OCI-LY7 (cell line): ENCODE measurements around the gene MALL. TPM values are rescaled to one million over a fixed set of nuclear protein-coding genes. Genes with fewer than 3 reads are reported as not detected.

Experiments
- BruUV-seq: library from RNA; stranded (reverse); fragments of 400-500 nt; replicated peaks from 2 replicates; lab custom pipeline; 2021; lab: Mats Ljungman, UMichigan
- CTCF ChIA-PET: fragments of 300-600 bp; sonication (Branson Sonifier 250); formaldehyde crosslinking; loops from one replicate; lab custom pipeline; 2022; ENCODE audit warnings: antibody characterized with exemption; ENCODE audit not compliant: unreplicated experiment; lab: Charles Lee
- POLR2A ChIA-PET: fragments of 300-600 bp; sonication (Branson Sonifier 250); formaldehyde crosslinking; loops from one replicate; lab custom pipeline; 2022; ENCODE audit warnings: antibody characterized with exemption; lab: Charles Lee
- DNase-seq: peaks from one replicate; pipeline ENCODE4 v3.0.0-alpha.2; 2015; ENCODE audit warnings: low spot score
- H2AFZ ChIP-seq: fragments of 200-600 bp; sonication (generic), shearing (Covaris generic); 2 replicates; pipeline ENCODE4 v1.6.1; 2014; ENCODE audit warnings: mild to moderate bottlenecking, antibody characterized with exemption, low read length, moderate library complexity
- H3K27ac ChIP-seq: fragments of 200-600 bp; sonication (generic); 2 replicates; pipeline ENCODE4 v1.5.1; 2014; ENCODE audit warnings: mixed run types, low read depth, mild to moderate bottlenecking, moderate library complexity, low read length, inconsistent platforms; ENCODE audit not compliant: poor library complexity, severe bottlenecking
- H3K36me3 ChIP-seq: fragments of 200-600 bp; sonication (generic); 2 replicates; pipeline ENCODE4 v1.6.1; 2014; ENCODE audit warnings: mild to moderate bottlenecking, antibody characterized with exemption, low read length, moderate library complexity, mixed read lengths; ENCODE audit not compliant: insufficient read depth
- H3K4me1 ChIP-seq: fragments of 200-600 bp; sonication (generic); 2 replicates; pipeline ENCODE4 v1.5.1; 2014; ENCODE audit warnings: mild to moderate bottlenecking, low read length; ENCODE audit not compliant: insufficient read depth, poor library complexity, severe bottlenecking
- H3K4me2 ChIP-seq: fragments of 200-600 bp; sonication (generic); 2 replicates; pipeline ENCODE4 v1.6.1; 2014; ENCODE audit warnings: mild to moderate bottlenecking, low read length
- H3K4me3 ChIP-seq: fragments of 200-600 bp; sonication (generic); 2 replicates; pipeline ENCODE4 v1.5.1; 2014; ENCODE audit warnings: mild to moderate bottlenecking, low read depth, low read length; ENCODE audit not compliant: poor library complexity, severe bottlenecking
- H3K79me2 ChIP-seq: fragments of 200-600 bp; sonication (generic); 2 replicates; pipeline ENCODE4 v1.6.1; 2016; ENCODE audit warnings: low read depth, mild to moderate bottlenecking, low read length, moderate library complexity, mixed read lengths; ENCODE audit not compliant: insufficient read depth
- H3K9me2 ChIP-seq: fragments of 200-600 bp; sonication (generic); 2 replicates; pipeline ENCODE4 v1.6.1; 2016; ENCODE audit warnings: mild to moderate bottlenecking, low read length, mixed read lengths; ENCODE audit not compliant: insufficient read depth
- H3K9me3 ChIP-seq: fragments of 200-600 bp; sonication (generic); 2 replicates; pipeline ENCODE4 v1.6.1; 2014; ENCODE audit warnings: mild to moderate bottlenecking, mixed run types, low read length, mixed read lengths
- H4K20me1 ChIP-seq: fragments of 200-600 bp; sonication (generic); 2 replicates; pipeline ENCODE4 v1.6.1; 2014; ENCODE audit warnings: mild to moderate bottlenecking, antibody characterized with exemption, low read length, moderate library complexity, mixed read lengths; ENCODE audit not compliant: insufficient read depth
- EZH2phosphoT487 ChIP-seq: fragments of 200-600 bp; sonication (generic); IDR thresholded peaks from 2 replicates; pipeline ENCODE4 v1.6.1; 2018; ENCODE audit warnings: low read depth, borderline replicate concordance, mild to moderate bottlenecking, mixed run types, antibody characterized with exemption, low read length, moderate library complexity, mixed read lengths
- intact Hi-C: fragments of 100-400 bp; cut with micrococcal nuclease; formaldehyde crosslinking; loops from one replicate; pipeline ENCODE4 v1.10.0; 2022; ENCODE audit not compliant: unreplicated experiment
- total RNA-seq, 2 experiments: library from RNA; depleted of rRNA in 1 of 2; stranded (reverse); fragments of >200 nt in 1 of 2; shearing (Covaris generic) in 1 of 2; gene quantifications; 2 replicates each; pipeline ENCODE4 v1.2.3, GENCODE V29; 2014 to 2022
- TF ChIP-seq, protein P1 (sequence below): fragments of 200-600 bp; sonication (generic); conservative IDR thresholded peaks from 2 replicates; pipeline ENCODE4 v1.5.1; 2014; ENCODE audit warnings: mild to moderate bottlenecking, antibody characterized with exemption, low read length, moderate library complexity, mixed read lengths

MALL gene
- total RNA-seq, 2 experiments from 2014 or later: not detected

DNA sequence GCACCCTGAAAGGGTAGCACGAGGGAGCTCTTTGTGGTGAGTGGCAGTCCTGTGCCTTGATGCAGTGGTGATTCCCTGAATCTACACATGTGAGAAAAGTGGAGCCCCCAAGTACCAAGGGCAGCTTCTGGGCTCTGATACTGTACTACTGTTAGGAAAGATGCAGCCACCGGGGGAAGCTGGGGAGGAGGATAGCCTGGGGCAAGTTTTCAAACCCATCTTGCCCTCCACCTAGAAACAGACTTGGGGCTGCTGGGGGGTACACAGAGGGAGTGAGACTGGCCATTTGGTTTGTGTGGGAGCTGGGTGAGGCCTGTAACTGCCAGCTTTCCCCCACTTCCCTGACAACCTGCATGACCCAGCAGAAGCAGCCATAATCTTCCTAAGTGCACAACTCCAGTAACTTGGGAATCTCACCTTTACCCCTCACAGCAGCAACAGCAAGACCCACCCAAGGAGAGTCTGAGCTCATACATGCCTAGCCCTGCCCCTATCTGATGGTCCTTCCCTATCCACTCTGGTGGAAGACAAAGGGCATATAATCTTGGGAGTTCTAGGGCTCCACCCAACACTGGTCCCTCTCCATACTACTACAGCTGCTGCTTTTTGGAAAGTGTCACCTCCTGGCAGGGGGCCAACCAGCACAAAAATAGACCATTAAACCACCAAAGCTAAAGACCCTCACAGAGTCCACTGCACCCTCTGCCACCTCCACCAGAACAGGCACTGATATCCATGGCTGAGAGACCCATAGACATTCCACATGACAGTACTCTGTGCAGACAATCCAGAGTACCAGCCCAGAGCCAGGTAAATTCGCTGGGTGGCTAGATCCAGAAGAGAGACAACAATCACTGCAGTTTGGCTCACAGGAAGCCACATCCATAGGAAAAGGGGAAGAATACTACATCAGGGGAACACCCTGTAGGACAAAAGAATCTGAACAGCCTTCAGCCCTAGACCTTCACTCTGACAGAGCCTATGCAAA lies 8.2 kb downstream of the MALL start:
- POLR2A ChIA-PET: no interaction called here
- no peak overlapping the region for H3K4me2 ChIP-seq
- BruUV-seq: no TSS peak
- CTCF ChIA-PET: no interaction called here
- H3K4me3 ChIP-seq: no peak overlapping the region
- no peaks in the 10 kb centered on the region for H3K36me3 ChIP-seq
- no peak for TF ChIP-seq EZH2phosphoT487
- TF ChIP-seq, protein P1, sequence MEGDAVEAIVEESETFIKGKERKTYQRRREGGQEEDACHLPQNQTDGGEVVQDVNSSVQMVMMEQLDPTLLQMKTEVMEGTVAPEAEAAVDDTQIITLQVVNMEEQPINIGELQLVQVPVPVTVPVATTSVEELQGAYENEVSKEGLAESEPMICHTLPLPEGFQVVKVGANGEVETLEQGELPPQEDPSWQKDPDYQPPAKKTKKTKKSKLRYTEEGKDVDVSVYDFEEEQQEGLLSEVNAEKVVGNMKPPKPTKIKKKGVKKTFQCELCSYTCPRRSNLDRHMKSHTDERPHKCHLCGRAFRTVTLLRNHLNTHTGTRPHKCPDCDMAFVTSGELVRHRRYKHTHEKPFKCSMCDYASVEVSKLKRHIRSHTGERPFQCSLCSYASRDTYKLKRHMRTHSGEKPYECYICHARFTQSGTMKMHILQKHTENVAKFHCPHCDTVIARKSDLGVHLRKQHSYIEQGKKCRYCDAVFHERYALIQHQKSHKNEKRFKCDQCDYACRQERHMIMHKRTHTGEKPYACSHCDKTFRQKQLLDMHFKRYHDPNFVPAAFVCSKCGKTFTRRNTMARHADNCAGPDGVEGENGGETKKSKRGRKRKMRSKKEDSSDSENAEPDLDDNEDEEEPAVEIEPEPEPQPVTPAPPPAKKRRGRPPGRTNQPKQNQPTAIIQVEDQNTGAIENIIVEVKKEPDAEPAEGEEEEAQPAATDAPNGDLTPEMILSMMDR: no peak
- DNase-seq: no peak
- no peak overlapping the region for H2AFZ ChIP-seq
- H3K27ac ChIP-seq: no peak overlapping the region
- H3K9me3 ChIP-seq: no peaks in the 10 kb centered on the region
- no peaks in the 10 kb centered on the region for H4K20me1 ChIP-seq
- H3K4me1 ChIP-seq: no peaks in the 10 kb centered on the region
- no peaks in the 10 kb centered on the region for H3K79me2 ChIP-seq
- H3K9me2 ChIP-seq: no peaks in the 10 kb centered on the region
- intact Hi-C loops: no loop called here

DNA sequence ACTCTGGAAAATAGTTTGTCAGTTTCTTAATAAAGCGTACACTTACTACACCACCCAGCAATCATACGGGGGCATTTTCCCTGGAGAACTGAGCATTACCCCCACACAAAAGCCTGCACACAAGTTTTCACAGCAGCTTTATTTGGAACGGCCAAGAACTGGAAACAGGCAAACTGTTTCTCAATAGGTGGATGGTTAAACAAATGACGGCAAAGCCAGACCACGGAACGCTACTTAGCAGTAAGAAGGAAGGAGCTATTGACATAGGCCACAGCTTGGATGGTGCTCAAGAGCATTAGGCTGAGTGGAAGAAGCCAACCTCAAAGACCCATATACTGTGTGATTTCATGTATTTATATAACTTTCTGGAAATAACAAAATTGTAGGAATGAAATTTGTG lies 9.0 kb downstream of the MALL start:
- H3K4me3 ChIP-seq: no peak overlapping the region
- H2AFZ ChIP-seq: no peak overlapping the region
- ChIA-PET CTCF (no interaction called here), POLR2A (no interaction called here)
- H3K27ac ChIP-seq: no peak overlapping the region
- TF ChIP-seq, protein P1: no peak
- TF ChIP-seq EZH2phosphoT487: no peak
- no peak overlapping the region for H3K4me2 ChIP-seq
- H3K36me3 ChIP-seq: no peaks in the 10 kb centered on the region
- no peaks in the 10 kb centered on the region for H3K9me3 ChIP-seq
- no peaks in the 10 kb centered on the region for H3K79me2 ChIP-seq
- no peaks in the 10 kb centered on the region for H4K20me1 ChIP-seq
- intact Hi-C loops: no loop called here
- no peak for DNase-seq
- no peaks in the 10 kb centered on the region for H3K9me2 ChIP-seq
- no peaks in the 10 kb centered on the region for H3K4me1 ChIP-seq
- no TSS peak for BruUV-seq
